HT1080 (cell line): ENCODE data around the gene ERN1. TPM values are rescaled to one million over a fixed set of nuclear protein-coding genes. Genes with fewer than 3 reads are reported as not detected.

ENCODE experiments used
- DNase-seq: peaks from one replicate; pipeline ENCODE4 v3.0.0-alpha.2; 2015; ENCODE audit warnings: low read depth
- total RNA-seq: library from RNA; depleted of rRNA; stranded (reverse); fragments of >200 nt; shearing (Covaris generic); gene quantifications from 2 replicates; pipeline ENCODE4 v1.2.3, GENCODE V29; 2014

Gene ERN1
- total RNA-seq, 1 experiment from 2014 or later = 2.5 TPM

DNA sequence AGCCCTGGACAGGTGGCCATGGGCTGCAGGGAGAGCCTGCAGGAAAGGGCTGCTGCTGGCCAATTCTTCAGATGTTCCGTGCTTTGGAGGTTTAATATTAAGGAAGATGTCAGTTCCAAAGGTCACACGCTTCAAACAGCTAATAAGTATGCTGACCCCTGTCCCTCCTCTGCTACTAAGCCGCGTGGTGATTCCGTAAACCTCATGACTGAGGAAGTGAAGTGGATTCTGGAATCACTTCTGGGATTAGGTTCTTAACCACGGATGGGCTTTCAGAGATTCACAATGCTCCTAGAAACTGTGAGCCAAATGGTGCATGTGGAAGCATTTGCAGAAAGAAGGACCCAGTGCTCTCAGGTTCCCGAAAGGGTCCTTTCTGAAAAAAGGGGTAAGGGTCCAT lies 28.5 kb upstream of the ERN1 start:
- no peak for DNase-seq

- no peak for DNase-seq
These were observed 27.8 kb upstream of the ERN1 start for GRCh38 chr17:64157669-64158180.

- no peak for DNase-seq
These were observed 26.7 kb upstream of the ERN1 start for GRCh38 chr17:64156670-64157069.

GRCh38 chr17:64155751-64156544 lies 26.0 kb upstream of the ERN1 start:
- peak; percentile 85 for DNase-seq

GRCh38 chr17:64155129-64155528 lies 25.2 kb upstream of the ERN1 start:
- DNase-seq = no peak

GRCh38 chr17:64154717-64155116 lies 24.8 kb upstream of the ERN1 start:
- DNase-seq = no peak

DNA sequence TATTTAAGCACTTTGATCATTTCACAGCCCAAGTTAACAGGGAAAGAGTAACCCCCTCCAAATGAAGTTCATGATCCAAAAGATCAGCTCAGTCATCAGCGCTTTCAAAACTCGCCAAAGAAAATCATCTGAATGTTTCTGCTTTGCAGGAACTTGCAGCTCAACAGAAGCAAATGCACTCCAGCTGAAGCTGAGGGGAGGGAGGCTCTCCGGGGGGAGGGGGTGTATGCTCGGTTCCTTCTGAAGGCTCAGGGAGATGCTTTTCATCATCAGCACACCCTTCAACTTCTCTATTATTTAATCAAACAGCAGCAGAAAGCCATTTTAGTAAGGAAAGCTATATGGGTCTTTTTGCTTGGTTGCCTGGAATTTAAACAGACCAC lies 24.4 kb upstream of the ERN1 start:
- no peak for DNase-seq

- DNase-seq = no peak
These were observed 23.8 kb upstream of the ERN1 start for GRCh38 chr17:64153565-64154312.

DNA sequence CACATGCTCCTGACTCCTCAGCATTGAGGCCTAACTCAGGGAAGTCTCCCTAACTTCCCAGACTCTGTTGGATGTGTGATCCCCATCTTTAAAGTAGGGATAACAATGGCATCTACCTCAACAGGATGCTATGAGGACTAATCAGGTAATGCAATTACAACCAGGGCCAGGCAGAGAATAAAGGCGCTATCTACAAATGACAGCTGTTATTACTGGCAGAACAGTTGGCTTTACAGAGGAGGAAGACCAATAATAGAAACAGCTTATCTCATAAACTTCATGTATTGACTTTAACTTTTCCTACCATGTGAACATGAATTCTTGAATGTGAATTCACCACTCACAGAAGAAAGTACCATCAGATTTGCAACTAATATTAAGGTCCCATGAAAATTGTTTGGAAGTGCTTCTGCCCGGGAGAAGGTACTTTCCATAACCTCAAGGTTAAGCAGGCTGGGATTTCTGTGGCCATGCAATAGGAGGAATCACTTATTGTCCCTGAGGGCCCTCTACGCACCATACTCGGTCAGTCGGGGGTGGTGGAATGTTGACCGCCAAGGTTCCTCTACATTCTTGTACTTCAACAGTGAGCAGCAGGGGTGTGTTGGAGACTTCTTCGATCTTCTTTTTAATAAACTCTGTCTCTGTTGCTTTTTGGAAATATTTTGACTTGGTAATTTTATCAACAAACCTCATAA lies 22.6 kb upstream of the ERN1 start:
- no peak for DNase-seq

DNA sequence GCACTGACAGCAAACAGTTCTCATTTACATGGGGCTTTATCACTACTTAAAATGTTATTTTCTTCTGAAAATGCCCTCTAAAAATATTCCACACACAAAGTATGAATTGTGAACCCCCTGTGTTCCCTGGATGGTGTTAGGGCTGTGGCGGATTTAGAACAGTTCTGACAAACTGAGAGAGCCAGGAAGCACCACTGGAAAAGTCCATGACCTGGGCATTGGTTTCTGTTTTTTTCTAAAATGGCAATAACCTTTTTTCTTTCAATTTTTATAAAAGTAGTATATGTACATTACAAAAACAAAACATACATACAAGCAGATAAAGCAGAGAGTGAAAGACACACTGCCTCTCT lies 21.0 kb upstream of the ERN1 start:
- DNase-seq = no peak

DNA sequence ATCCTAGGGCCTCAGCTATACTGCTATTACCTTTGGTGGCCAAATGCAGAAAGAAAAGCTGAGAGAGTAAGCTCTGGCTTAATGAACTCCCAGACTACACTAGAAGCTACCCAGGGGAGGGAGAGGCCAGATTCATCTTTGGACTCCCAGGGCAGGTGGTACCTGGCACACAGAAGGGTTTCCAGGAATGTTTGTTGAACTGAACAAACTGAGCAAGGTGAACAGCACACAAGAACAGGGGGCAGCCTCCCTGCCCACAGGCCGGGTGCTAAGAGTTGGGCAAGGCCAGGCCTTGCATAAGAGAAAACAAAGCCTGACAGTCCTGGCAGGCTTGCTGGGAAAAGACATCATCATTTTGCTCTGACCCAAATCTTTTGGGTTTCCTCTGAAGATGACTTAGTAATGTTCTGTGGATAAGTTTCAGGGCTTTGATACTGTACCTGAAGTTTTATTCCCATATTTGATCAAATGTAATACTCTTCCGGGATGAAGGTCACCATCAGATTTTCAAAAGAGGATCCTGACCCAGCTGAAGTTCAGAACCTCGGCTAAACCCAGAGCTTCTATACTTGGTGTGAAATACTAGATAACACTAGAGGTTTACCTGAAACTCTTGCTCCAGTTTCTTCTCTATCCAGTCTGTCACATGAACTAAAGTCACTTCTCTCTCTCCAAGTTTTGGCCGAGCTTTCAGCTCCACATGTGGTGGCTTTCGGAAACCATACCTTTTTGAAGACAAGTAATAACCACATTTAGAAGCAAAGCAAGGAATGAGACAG lies 20.5 kb upstream of the ERN1 start:
- DNase-seq = no peak

GRCh38 chr17:64149196-64149595 lies 19.3 kb upstream of the ERN1 start:
- no peak for DNase-seq

- peak; percentile 32 for DNase-seq
These were observed 18.8 kb upstream of the ERN1 start for GRCh38 chr17:64148699-64149098.

DNA sequence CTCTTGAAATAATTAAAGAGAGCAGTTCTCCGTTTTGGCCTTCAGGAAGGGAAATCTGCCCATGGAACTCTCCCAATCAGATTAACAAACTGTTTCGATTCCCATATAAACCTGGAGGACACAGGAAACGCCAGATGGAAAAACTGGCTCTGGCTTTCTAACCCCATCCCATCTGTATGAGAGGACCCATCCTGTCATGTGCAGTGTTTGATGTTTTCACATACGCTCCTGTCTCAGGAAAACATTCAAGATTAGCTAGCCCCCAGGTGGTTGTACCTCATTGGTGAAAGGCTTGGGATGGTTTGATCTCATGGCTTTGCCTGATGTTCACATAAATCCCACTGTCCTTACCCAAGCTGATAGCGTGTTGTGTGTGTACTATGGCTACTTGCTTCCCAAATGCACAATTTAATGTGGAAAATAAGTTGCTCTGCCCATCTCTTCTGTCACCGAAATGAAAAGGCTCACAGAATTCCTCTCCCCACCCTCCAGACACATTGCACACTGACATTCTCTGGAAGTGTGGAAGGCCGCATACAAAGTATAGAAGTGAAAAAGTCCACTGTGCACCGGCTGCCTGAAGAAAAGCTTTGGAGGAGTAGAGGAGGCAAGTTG lies 18.2 kb upstream of the ERN1 start:
- peak; percentile 58 for DNase-seq

DNA sequence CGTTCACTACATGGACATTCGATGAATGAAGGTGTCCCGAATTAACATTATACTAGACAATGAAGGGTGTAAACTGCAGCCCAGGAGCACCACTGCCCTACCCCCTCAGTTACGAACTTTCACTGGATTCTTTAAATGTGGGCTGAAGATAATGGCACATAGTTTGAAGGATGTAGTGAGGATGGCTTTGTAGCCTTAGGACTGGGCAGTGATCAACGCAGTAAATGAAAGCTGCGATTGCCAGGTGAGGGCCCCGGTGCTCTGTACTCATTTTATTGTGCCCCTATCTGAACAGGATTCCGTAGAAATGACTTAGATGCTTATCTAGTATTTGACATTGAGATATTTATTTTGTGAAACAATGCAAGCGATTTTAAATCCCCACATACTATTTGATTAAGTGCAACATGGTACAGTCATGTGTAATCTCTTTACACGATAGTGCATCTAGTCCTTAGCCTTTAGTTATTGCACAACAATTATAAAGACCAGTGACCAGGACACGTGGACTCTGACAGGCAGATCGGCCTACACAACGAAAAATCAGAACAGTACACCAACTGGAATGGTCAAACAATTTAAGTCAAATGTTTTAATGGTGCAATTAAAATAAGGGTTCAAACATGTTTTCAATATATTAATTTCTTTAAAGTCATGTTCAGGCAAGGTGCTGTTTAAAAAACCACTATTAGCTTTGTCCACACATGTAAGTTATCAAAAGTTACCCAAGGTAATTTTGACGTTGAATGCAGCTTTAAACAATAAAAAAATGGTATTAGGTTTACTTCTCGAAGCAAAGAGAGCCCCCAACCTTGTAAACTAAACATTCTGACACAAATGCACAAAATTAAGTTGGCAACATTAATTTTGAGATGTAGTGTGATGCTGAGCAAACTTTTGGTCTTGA lies 17.4 kb upstream of the ERN1 start:
- DNase-seq = peak; percentile 67

- DNase-seq = peak; percentile 38
These were observed 16.6 kb upstream of the ERN1 start for GRCh38 chr17:64146418-64147109.

DNA sequence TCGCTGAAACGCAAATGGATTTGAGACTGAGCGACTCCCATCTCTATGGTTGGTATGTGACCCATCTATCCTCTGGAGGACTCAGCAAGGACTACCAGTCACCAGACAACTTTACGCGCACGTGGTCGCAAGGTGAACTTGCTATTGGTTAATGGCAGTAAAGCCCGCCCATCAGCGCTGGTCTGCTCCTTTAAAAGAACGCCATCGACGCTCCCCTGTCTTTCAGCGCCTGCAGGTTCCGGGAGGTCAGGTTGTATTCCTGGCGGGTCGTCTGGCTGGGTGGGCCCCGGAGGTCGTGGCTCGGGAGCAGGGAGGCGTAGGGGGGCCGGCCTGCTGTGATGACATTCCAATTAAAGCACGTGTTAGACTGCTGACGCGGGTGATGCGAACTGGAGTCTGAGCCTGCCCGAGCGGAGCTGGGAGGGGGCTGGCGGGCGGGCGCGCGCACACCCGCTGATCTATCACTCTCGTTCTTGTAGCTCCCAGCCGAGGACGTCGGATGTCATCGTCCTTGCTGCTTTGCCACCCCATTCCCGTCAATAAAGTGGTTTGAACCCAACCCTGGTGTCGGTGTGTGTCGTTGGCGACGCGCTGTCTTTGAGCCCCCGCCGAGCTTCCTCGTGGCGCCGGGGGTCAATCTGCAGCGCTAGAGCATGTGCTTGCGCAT lies 15.9 kb upstream of the ERN1 start:
- peak; percentile 98 for DNase-seq

GRCh38 chr17:64145375-64145750 lies 15.4 kb upstream of the ERN1 start:
- no peak for DNase-seq

GRCh38 chr17:64139542-64139941 lies 9.6 kb upstream of the ERN1 start:
- no peak for DNase-seq
